GM20000 (cell line): ENCODE results near the gene PODXL.

Source experiments
- DNase-seq: peaks from one replicate; pipeline ENCODE4 v3.0.0; 2012; ENCODE audit warnings: low spot score
- CTCF ChIP-seq: IDR thresholded peaks from 2 replicates; pipeline ENCODE4 v1.5.1; 2012; ENCODE audit warnings: mild to moderate bottlenecking, control low read depth; ENCODE audit errors: extremely low read depth, missing control alignments

PODXL gene

GRCh38 chr7:131529179-131529578 is 27.2 kb downstream of the PODXL start:
- no peak for DNase-seq
- TF ChIP-seq CTCF: no peak

GRCh38 chr7:131527456-131527855 is 29.0 kb downstream of the PODXL start:
- TF ChIP-seq CTCF: no peak
- DNase-seq: no peak

GRCh38 chr7:131525820-131526219 is 30.6 kb downstream of the PODXL start:
- TF ChIP-seq CTCF: no peak
- no peak for DNase-seq

GRCh38 chr7:131524703-131525102 is 31.7 kb downstream of the PODXL start:
- TF ChIP-seq CTCF: no peak
- no peak for DNase-seq

GRCh38 chr7:131524115-131524514 is 32.3 kb downstream of the PODXL start:
- DNase-seq: no peak
- TF ChIP-seq CTCF: no peak

- no peak for TF ChIP-seq CTCF
Measured at GRCh38 chr7:131522325-131522930, 34.0 kb downstream of the PODXL start.

GRCh38 chr7:131521651-131522163 is 34.7 kb downstream of the PODXL start:
- TF ChIP-seq CTCF: no peak
- no peak for DNase-seq

More at GRCh38 chr7:131522325-131522930, 34.0 kb downstream of the PODXL start:
- peak; percentile 44 for DNase-seq
